K562 (cell line): Measurements from ENCODE around the gene ANKRD6. TPM values are rescaled to one million over a fixed set of nuclear protein-coding genes. Genes with fewer than 3 reads are reported as not detected.
A peak's percentile ranks its signal among the peaks of the same experiment; 100 is the strongest.

ENCODE experiments used
- ATAC-seq: fragments of 200-7000 bp; cut with Tn5 transposase; 3 replicates; pipeline ENCODE4 v1.9.1; 2020; ENCODE audit warnings: moderate library complexity
- BruUV-seq: library from RNA; stranded (reverse); fragments of 400-500 nt; replicated peaks from 2 replicates; lab custom pipeline; 2021; lab: Mats Ljungman, UMichigan
- CTCF ChIA-PET: fragments of 300-600 bp; formaldehyde crosslinking; extraction: SDS; loops from one replicate; lab custom pipeline; 2021; ENCODE audit warnings: low intra/inter-chr PET ratio; lab: Yijun Ruan, JAX
- POLR2A ChIA-PET: fragments of 300-600, 350-650 bp; sonication (Branson Sonifier 250); formaldehyde crosslinking; extraction: SDS; loops from one replicate; lab custom pipeline; 2021; ENCODE audit warnings: antibody characterized with exemption, inconsistent platforms; lab: Yijun Ruan, JAX
- DNase-seq, 4 experiments: peaks; one replicate each; pipeline versions ENCODE4 v3.0.0 to v3.0.0-alpha.2; 2011 to 2018; ENCODE audit warnings: low spot score in 3 of 4, mixed read lengths in 3 of 4; ENCODE audit errors: extremely low read depth in 1 of 4
- FAIRE-seq: peaks from 2 replicates; lab custom pipeline; 2011; peaks lifted over from hg19 to GRCh38; lab: Jason Lieb, UNC
- H2AFZ ChIP-seq: 2 replicates; pipeline ENCODE4 v1.6.0; 2011; ENCODE audit warnings: low read depth, low read length, control low read depth, inconsistent platforms
- H3K27ac ChIP-seq: fragments of 200-600 bp; 3 replicates; pipeline ENCODE4 v1.8.0; 2011; ENCODE audit warnings: low read depth, mild to moderate bottlenecking, control low read depth, inconsistent platforms, low read length, moderate library complexity, mixed read lengths; ENCODE audit errors: extremely low read depth
- H3K27me3 ChIP-seq, 2 experiments: fragments of 300-600 bp in 1 of 2; 2 replicates in 1 of 2; 3 replicates in 1 of 2; pipeline versions ENCODE4 v1.6.0 to v1.8.0; 2011; ENCODE audit warnings: inconsistent platforms in 2 of 2, low read length in 2 of 2, mild to moderate bottlenecking in 1 of 2, mixed read lengths in 1 of 2, moderate library complexity in 1 of 2; ENCODE audit not compliant: control insufficient read depth in 2 of 2, insufficient read depth in 2 of 2
- H3K36me3 ChIP-seq: fragments of 300-600 bp; 3 replicates; pipeline ENCODE4 v1.8.0; 2011; ENCODE audit warnings: mild to moderate bottlenecking, low read length, inconsistent platforms; ENCODE audit not compliant: control insufficient read depth, insufficient read depth
- H3K4me1 ChIP-seq, 2 experiments: fragments of 200-600 bp in 1 of 2; replicated peaks in 1 of 2; 2 replicates in 1 of 2; 3 replicates in 1 of 2; pipeline versions ENCODE4 v1.5.1 to v1.8.0; 2011; ENCODE audit warnings: inconsistent platforms in 2 of 2, low read length in 2 of 2, mild to moderate bottlenecking in 1 of 2, mixed read lengths in 1 of 2, moderate library complexity in 1 of 2; ENCODE audit not compliant: control insufficient read depth in 2 of 2, insufficient read depth in 2 of 2
- H3K4me2 ChIP-seq: 2 replicates; pipeline ENCODE4 v1.6.1; 2011; ENCODE audit warnings: low read length, control low read depth, inconsistent platforms, mixed read lengths; ENCODE audit not compliant: insufficient read depth
- H3K4me3 ChIP-seq: fragments of 200-600 bp; sonication (generic), shearing (Covaris generic); 2 replicates; pipeline ENCODE4 v1.5.1; 2016; ENCODE audit warnings: control low read depth, inconsistent platforms
- H3K79me2 ChIP-seq: fragments of 200-600 bp; 3 replicates; pipeline ENCODE4 v1.8.0; 2011; ENCODE audit warnings: low read length, inconsistent platforms; ENCODE audit not compliant: control insufficient read depth, insufficient read depth
- H3K9ac ChIP-seq, 2 experiments: 2 replicates each; pipeline versions ENCODE4 v1.6.0 to v1.6.1; 2011; ENCODE audit warnings: low read depth in 2 of 2, low read length in 2 of 2, control low read depth in 1 of 2, inconsistent platforms in 1 of 2, mild to moderate bottlenecking in 1 of 2, mixed read lengths in 1 of 2; ENCODE audit not compliant: insufficient read depth in 1 of 2
- H3K9me1 ChIP-seq: one replicate; pipeline ENCODE4 v1.6.0; 2011; ENCODE audit warnings: inconsistent platforms, mild to moderate bottlenecking, low read length, moderate library complexity; ENCODE audit not compliant: control insufficient read depth, insufficient read depth
- H3K9me3 ChIP-seq: replicated peaks from 2 replicates; pipeline ENCODE4 v1.5.1; 2011; ENCODE audit warnings: low read depth, low read length, inconsistent platforms; ENCODE audit not compliant: control insufficient read depth, insufficient read depth
- H4K20me1 ChIP-seq: replicated peaks from 2 replicates; pipeline ENCODE4 v1.6.1; 2011; ENCODE audit warnings: low read length, inconsistent platforms, mixed read lengths; ENCODE audit not compliant: control insufficient read depth, insufficient read depth
- CBFA2T2 ChIP-seq: fragments of 450-650 bp; conservative IDR thresholded peaks from 2 replicates; pipeline ENCODE4 v1.6.1; 2017; ENCODE audit warnings: mild to moderate bottlenecking
- HOXB6 ChIP-seq: fragments of 250-450 bp; sonication (Bioruptor Pico); IDR thresholded peaks from 2 replicates; pipeline ENCODE4 v1.5.1; 2022; ENCODE audit warnings: mild to moderate bottlenecking, borderline replicate concordance
- IRF9 ChIP-seq: fragments of 450-650 bp; IDR thresholded peaks from 2 replicates; pipeline ENCODE4 v1.6.1; 2016; ENCODE audit warnings: missing biosample characterization, missing genetic modification characterization
- REST ChIP-seq, 2 experiments: fragments of 450-650 bp; formaldehyde crosslinking in 1 of 2; IDR thresholded peaks; 2 replicates each; pipeline versions ENCODE4 v1.4.0 to v1.6.1; 2014 to 2020; ENCODE audit warnings: mild to moderate bottlenecking in 2 of 2, borderline replicate concordance in 1 of 2, low read depth in 1 of 2
- TARDBP ChIP-seq: fragments of 450-650 bp; IDR thresholded peaks from 2 replicates; pipeline ENCODE4 v1.6.1; 2016
- ZC3H11A ChIP-seq: IDR thresholded peaks from 2 replicates; pipeline ENCODE4 v1.6.1; 2012; ENCODE audit warnings: low read depth, low read length, improper control_type of control experiment
- WGBS: fragments of 100-300 bp; shearing (Covaris generic); methylation state at CpG from one replicate; pipeline ENCODE4 v1.1.6; 2016; ENCODE audit warnings: low coverage, mixed read lengths; ENCODE audit not compliant: insufficient coverage; ENCODE audit errors: missing lambda C conversion rate; 5-methylcytosine and 5-hydroxymethylcytosine counted together
- in situ Hi-C: fragments of 300-500 bp; cut with MboI; formaldehyde crosslinking; loops from 4 replicates; pipeline ENCODE4 v1.15.0; 2018; ENCODE audit warnings: inconsistent platforms, mixed read lengths
- intact Hi-C: fragments of 100-400 bp; cut with micrococcal nuclease; formaldehyde crosslinking; loops from 2 replicates; pipeline ENCODE4 v1.14.2; 2022
- polyA plus RNA-seq, 8 experiments: library from polyadenylated mRNA; depleted of rRNA in 4 of 8; stranded (reverse) in 5 of 8; unstranded in 3 of 8; fragments of >200 nt; fragmentation: Nextera tagmentation in 2 of 8; fragmentation: Illumina TruSeq in 1 of 8; extraction: Ambion mirVana in 2 of 8; extraction: Trizol in 1 of 8; gene quantifications; 2 replicates each; pipeline versions ENCODE4 v1.2.1 to v1.2.3, GENCODE V29; 2011 to 2014; ENCODE audit warnings: inconsistent platforms in 1 of 8, missing spikeins in 1 of 8
- total RNA-seq, 7 experiments: library from RNA; depleted of rRNA in 6 of 7; stranded (reverse); fragments of >200 nt in 6 of 7; fragmentation: Illumina TruSeq in 2 of 7; extraction: Trizol in 2 of 7; gene quantifications; 2 replicates each; pipeline versions ENCODE4 v1.2.1 to v1.2.3, GENCODE V29; 2011 to 2021; ENCODE audit warnings: low replicate concordance in 1 of 7

The ANKRD6 gene
- total and polyA plus RNA-seq, 9 of the 15 experiments (the other 6 are each of a cell fraction or from before 2014, with no cell fraction given): 0.04 to 0.22 (median 0.08) TPM; not detected in 4

GRCh38 chr6:89487864-89488263 is 54.9 kb downstream of the ANKRD6 start:
- TF ChIP-seq ZC3H11A (no peak), CBFA2T2 (no peak), HOXB6 (no peak), TARDBP (no peak)

GRCh38 chr6:89488438-89488837 is 55.5 kb downstream of the ANKRD6 start:
- Histone ChIP-seq H3K36me3 (no peaks in the 10 kb centered on the region), H3K4me2 (no peak overlapping the region), H3K27me3 (peaks cover 6 to 26% of the 10 kb centered on the region in 2 experiments; a peak in 4 of 5 replicates), H3K4me1 (no peaks in the 10 kb centered on the region), H3K9me3 (no peaks in the 10 kb centered on the region), H3K27ac (no peak overlapping the region), H2AFZ (no peak overlapping the region), H3K9ac (no peak overlapping the region), H4K20me1 (no peaks in the 10 kb centered on the region), H3K9me1 (no peaks in the 10 kb centered on the region), H3K4me3 (no peak overlapping the region), H3K79me2 (no peaks in the 10 kb centered on the region)
- BruUV-seq: no TSS peak
- ChIA-PET POLR2A (interaction anchor here (1.6 kb wide), 1 partner anchor 21 kb away, joined by 3 read pairs; no protein-coding TSS in a partner anchor), CTCF (no interaction called here)
- DNase-seq: no peak
- no peak for ATAC-seq
- in situ Hi-C loops (no loop called here), intact Hi-C loops (no loop called here)
- no peak for FAIRE-seq
- TF ChIP-seq IRF9 (tag): no peak
- peak; percentile 41; the same call in 1 of the 2 replicates for TF ChIP-seq REST (IDR thresholded peaks at IDR 0.05; ENCODE audit: borderline replicate concordance)
- TF ChIP-seq REST (CRISPR knock-in tag; IDR thresholded peaks at IDR 0.05; ENCODE audit: low read depth): no peak

More at GRCh38 chr6:89487864-89488263, 54.9 kb downstream of the ANKRD6 start:
- ATAC-seq (no peak), DNase-seq (no peak), FAIRE-seq (no peak)
- no peaks in the 10 kb centered on the region for H3K79me2 ChIP-seq
- no peak overlapping the region for H3K4me3 ChIP-seq
- H3K9me3 ChIP-seq: no peaks in the 10 kb centered on the region
- H3K4me2 ChIP-seq: no peak overlapping the region
- POLR2A ChIA-PET: interaction anchor here (0.8 to 1.6 kb wide), 2 partner anchors 20 to 65 kb away, joined by 3 read pairs; no protein-coding TSS in a partner anchor
- no peaks in the 10 kb centered on the region for H3K4me1 ChIP-seq
- no TSS peak for BruUV-seq
- peaks cover 6 to 32% of the 10 kb centered on the region in 2 experiments; a peak in 4 of 5 replicates for H3K27me3 ChIP-seq
- intact Hi-C loops (no loop called here), in situ Hi-C loops (no loop called here)
- CTCF ChIA-PET: no interaction called here
- H3K27ac ChIP-seq: no peak overlapping the region
- 0% methylated on average over 1 of the region's 1 CpG for WGBS
- H2AFZ ChIP-seq: no peak overlapping the region
- no peaks in the 10 kb centered on the region for H4K20me1 ChIP-seq
- H3K36me3 ChIP-seq: no peaks in the 10 kb centered on the region
- H3K9me1 ChIP-seq: no peaks in the 10 kb centered on the region
- H3K9ac ChIP-seq: no peak overlapping the region
